GM23338 (cell line): ENCODE data around the gene TM9SF4. TPM values are rescaled to one million over a fixed set of nuclear protein-coding genes. Genes with fewer than 3 reads are reported as not detected.

ENCODE experiments used
- ATAC-seq: fragments of 200-7000 bp; cut with Tn5 transposase; 3 replicates; pipeline ENCODE4 v1.9.1; 2020
- DNase-seq: peaks from one replicate; pipeline ENCODE4 v3.0.0-alpha.2; 2015; ENCODE audit warnings: low spot score
- H2AFZ ChIP-seq: fragments of 200-600 bp; sonication (generic); 2 replicates; pipeline ENCODE4 v1.8.0; 2016; ENCODE audit warnings: antibody characterized with exemption, mild to moderate bottlenecking, moderate library complexity
- H3F3A ChIP-seq: fragments of 200-600 bp; sonication (generic); replicated peaks from 2 replicates; pipeline ENCODE4 v1.8.0; 2017; ENCODE audit warnings: antibody characterized with exemption, mixed run types, low read depth
- H3K27ac ChIP-seq: fragments of 200-600 bp; sonication (generic); 2 replicates; pipeline ENCODE4 v1.6.1; 2016; ENCODE audit warnings: low read depth
- H3K27me3 ChIP-seq: fragments of 200-600 bp; sonication (generic); 2 replicates; pipeline ENCODE4 v1.8.0; 2016; ENCODE audit warnings: mild to moderate bottlenecking, mixed run types, moderate library complexity; ENCODE audit not compliant: insufficient read depth
- H3K36me3 ChIP-seq: fragments of 200-600 bp; sonication (generic); 2 replicates; pipeline ENCODE4 v1.8.0; 2016; ENCODE audit warnings: mild to moderate bottlenecking; ENCODE audit not compliant: insufficient read depth
- H3K4me1 ChIP-seq: fragments of 200-600 bp; sonication (generic); 2 replicates; pipeline ENCODE4 v1.8.0; 2016; ENCODE audit warnings: mild to moderate bottlenecking, moderate library complexity; ENCODE audit not compliant: insufficient read depth
- H3K4me2 ChIP-seq: fragments of 200-600 bp; sonication (generic); 2 replicates; pipeline ENCODE4 v1.7.1; 2017; ENCODE audit warnings: mixed run types
- H3K4me3 ChIP-seq: fragments of 200-600 bp; sonication (generic); 2 replicates; pipeline ENCODE4 v1.6.1; 2016; ENCODE audit warnings: mixed run types
- H3K79me2 ChIP-seq: fragments of 200-600 bp; sonication (generic); replicated peaks from 2 replicates; pipeline ENCODE4 v1.8.0; 2017; ENCODE audit warnings: mild to moderate bottlenecking; ENCODE audit not compliant: insufficient read depth
- H3K9me2 ChIP-seq: fragments of 200-600 bp; sonication (generic); 2 replicates; pipeline ENCODE4 v1.8.0; 2017; ENCODE audit not compliant: insufficient read depth
- H4K20me1 ChIP-seq: fragments of 200-600 bp; sonication (generic); replicated peaks from 2 replicates; pipeline ENCODE4 v1.8.0; 2017; ENCODE audit warnings: mild to moderate bottlenecking; ENCODE audit not compliant: insufficient read depth
- H3K27ac Mint-ChIP-seq: 2 replicates; pipeline ENCODE4 v1.8.0; 2020; ENCODE audit warnings: inconsistent platforms, mild to moderate bottlenecking, moderate library complexity, mixed read lengths
- H3K27me3 Mint-ChIP-seq: 3 replicates; pipeline ENCODE4 v1.8.0; 2022; ENCODE audit warnings: low read depth, mild to moderate bottlenecking, moderate library complexity, mixed read lengths, inconsistent platforms; ENCODE audit not compliant: insufficient read depth, poor library complexity
- H3K36me3 Mint-ChIP-seq: 3 replicates; pipeline ENCODE4 v1.8.0; 2021; ENCODE audit warnings: low read depth, mild to moderate bottlenecking, inconsistent platforms, moderate library complexity, mixed read lengths
- H3K4me1 Mint-ChIP-seq: 3 replicates; pipeline ENCODE4 v1.8.0; 2020; ENCODE audit warnings: mild to moderate bottlenecking, inconsistent platforms, mixed read lengths
- H3K4me3 Mint-ChIP-seq: 3 replicates; pipeline ENCODE4 v1.8.0; 2021; ENCODE audit warnings: moderate library complexity, mild to moderate bottlenecking, inconsistent platforms, mixed read lengths
- H3K9me3 Mint-ChIP-seq: 3 replicates; pipeline ENCODE4 v1.8.0; 2020; ENCODE audit warnings: moderate library complexity, mild to moderate bottlenecking, inconsistent platforms, mixed read lengths
- CREB1 ChIP-seq: fragments of 250-450 bp; sonication (Bioruptor Pico); IDR thresholded peaks from 2 replicates; pipeline ENCODE4 v1.5.0; 2020; ENCODE audit warnings: low read depth, mild to moderate bottlenecking, moderate library complexity
- CTCF ChIP-seq, 2 experiments: fragments of 200-600 bp in 1 of 2; sonication (generic) in 1 of 2; conservative IDR thresholded peaks; 2 replicates each; pipeline versions ENCODE4 v1.5.1 to v1.6.1; 2016 to 2017; ENCODE audit warnings: antibody characterized with exemption in 2 of 2, low read depth in 2 of 2, mild to moderate bottlenecking in 2 of 2, moderate library complexity in 1 of 2
- ETS1 ChIP-seq: IDR thresholded peaks from 2 replicates; pipeline ENCODE4 v1.6.1; 2016; ENCODE audit warnings: antibody characterized with exemption
- EZH2 ChIP-seq: fragments of 200-600 bp; sonication (generic); IDR thresholded peaks from one replicate; pipeline ENCODE4 v1.8.0; 2017; ENCODE audit warnings: antibody characterized with exemption, mild to moderate bottlenecking, low read depth; ENCODE audit not compliant: unreplicated experiment
- EZH2phosphoT487 ChIP-seq: fragments of 200-600 bp; sonication (generic); IDR thresholded peaks from one replicate; pipeline ENCODE4 v1.8.1; 2018; ENCODE audit warnings: antibody characterized with exemption; ENCODE audit not compliant: unreplicated experiment
- JUNB ChIP-seq: IDR thresholded peaks from one replicate; pipeline ENCODE4 v1.6.1; 2016; ENCODE audit warnings: antibody characterized with exemption; ENCODE audit not compliant: unreplicated experiment
- NANOG ChIP-seq: IDR thresholded peaks from 2 replicates; pipeline ENCODE4 v1.6.1; 2016; ENCODE audit warnings: antibody characterized with exemption, borderline replicate concordance
- POLR2AphosphoS5 ChIP-seq: IDR thresholded peaks from 2 replicates; pipeline ENCODE4 v1.6.1; 2016; ENCODE audit warnings: antibody characterized with exemption, low read depth
- REST ChIP-seq: IDR thresholded peaks from one replicate; pipeline ENCODE4 v1.6.1; 2018; ENCODE audit warnings: antibody characterized with exemption; ENCODE audit not compliant: unreplicated experiment
- STAT1 ChIP-seq: IDR thresholded peaks from one replicate; pipeline ENCODE4 v1.6.1; 2016; ENCODE audit warnings: antibody characterized with exemption; ENCODE audit not compliant: unreplicated experiment
- ZNF114 ChIP-seq: fragments of 250-450 bp; sonication (Bioruptor Pico); IDR thresholded peaks from 2 replicates; pipeline ENCODE4 v1.5.0; 2020; ENCODE audit warnings: mild to moderate bottlenecking, moderate library complexity
- ZNF331 ChIP-seq: fragments of 250-450 bp; sonication (Bioruptor Pico); IDR thresholded peaks from 2 replicates; pipeline ENCODE4 v1.5.0; 2020; ENCODE audit warnings: low read depth, mild to moderate bottlenecking, moderate library complexity
- ZNF462 ChIP-seq: fragments of 250-450 bp; sonication (Bioruptor Pico); IDR thresholded peaks from 2 replicates; pipeline ENCODE4 v1.5.0; 2020; ENCODE audit warnings: mild to moderate bottlenecking, moderate library complexity
- polyA plus RNA-seq: library from polyadenylated mRNA; unstranded; fragments of >200 nt; fragmentation: Nextera tagmentation; extraction: Ambion mirVana; gene quantifications from 2 replicates; pipeline ENCODE4 v1.2.1, GENCODE V29; 2016
- total RNA-seq: library from RNA; depleted of rRNA; stranded (reverse); fragments of >200 nt; shearing (Covaris generic); gene quantifications from 2 replicates; pipeline ENCODE4 v1.2.3, GENCODE V29; 2014

TM9SF4 gene
- total and polyA plus RNA-seq, 2 experiments from 2014 or later: 20.4 to 52.6 TPM

- Mint-ChIP-seq H3K27ac (no peak overlapping the region; the same call in 1 of the 2 replicates), H3K9me3 (no peaks in the 10 kb centered on the region), H3K4me3 (no peak overlapping the region), H3K4me1 (peaks cover 7% of the 10 kb centered on the region; the same call in 2 of the 3 replicates), H3K36me3 (peaks cover 63% of the 10 kb centered on the region), H3K27me3 (peaks cover 14% of the 10 kb centered on the region)
- 0 out of 2 replicates have a peak, but pooled peaks cover 8% of the 10 kb centered on the region for H3F3A ChIP-seq
- no peak for TF ChIP-seq CREB1 (CRISPR knock-in tag)
- TF ChIP-seq POLR2AphosphoS5: no peak
- no peak for TF ChIP-seq ETS1
- no peak for TF ChIP-seq ZNF462 (CRISPR knock-in tag)
- no peak for TF ChIP-seq ZNF114 (CRISPR knock-in tag)
- no peak for TF ChIP-seq NANOG
- no peak for TF ChIP-seq STAT1
- TF ChIP-seq JUNB: no peak
- no peak for TF ChIP-seq CTCF (conservative IDR thresholded peaks at IDR 0.05; ENCODE audit: low read depth in 2 of 2)
- TF ChIP-seq REST: no peak
- TF ChIP-seq ZNF331 (CRISPR knock-in tag): no peak
- TF ChIP-seq EZH2: no peak
- no peak for TF ChIP-seq EZH2phosphoT487
- H3K36me3 ChIP-seq: peaks cover 48% of the 10 kb centered on the region
- no peaks in the 10 kb centered on the region for H3K27me3 ChIP-seq
- no peaks in the 10 kb centered on the region for H3K9me2 ChIP-seq
- no peaks in the 10 kb centered on the region for H3K79me2 ChIP-seq
- H2AFZ ChIP-seq: no peak overlapping the region
- ATAC-seq (no peak), DNase-seq (no peak)
- H3K4me2 ChIP-seq: no peak overlapping the region
- peaks cover 7% of the 10 kb centered on the region; the same call in 1 of the 2 replicates for H3K4me1 ChIP-seq
- H3K27ac ChIP-seq: no peak overlapping the region
- peaks cover 18% of the 10 kb centered on the region for H4K20me1 ChIP-seq
- no peak overlapping the region for H3K4me3 ChIP-seq
Measured at GRCh38 chr20:32159766-32160221, 50.3 kb downstream of the TM9SF4 start.
